Keratinocyte (primary cell): ENCODE results near the gene CCDC85B.

Experiments used
- EZH2 ChIP-seq: IDR thresholded peaks from one replicate; pipeline ENCODE4 v1.6.1; 2012; ENCODE audit warnings: inconsistent platforms, mild to moderate bottlenecking, low read length, moderate library complexity
- TF ChIP-seq, protein P1 (sequence below), 3 experiments: IDR thresholded peaks in 1 of 3; conservative IDR thresholded peaks in 1 of 3; optimal IDR thresholded peaks in 1 of 3; 2 replicates in 2 of 3; 3 replicates in 1 of 3; pipeline versions ENCODE3 to v1.5.1; 2011; ENCODE audit warnings: low read length in 3 of 3, mild to moderate bottlenecking in 3 of 3, moderate library complexity in 2 of 3, control low read depth in 1 of 3, inconsistent platforms in 1 of 3; ENCODE audit not compliant: insufficient read depth in 2 of 3; ENCODE audit errors: extremely low read depth in 1 of 3

DNA sequence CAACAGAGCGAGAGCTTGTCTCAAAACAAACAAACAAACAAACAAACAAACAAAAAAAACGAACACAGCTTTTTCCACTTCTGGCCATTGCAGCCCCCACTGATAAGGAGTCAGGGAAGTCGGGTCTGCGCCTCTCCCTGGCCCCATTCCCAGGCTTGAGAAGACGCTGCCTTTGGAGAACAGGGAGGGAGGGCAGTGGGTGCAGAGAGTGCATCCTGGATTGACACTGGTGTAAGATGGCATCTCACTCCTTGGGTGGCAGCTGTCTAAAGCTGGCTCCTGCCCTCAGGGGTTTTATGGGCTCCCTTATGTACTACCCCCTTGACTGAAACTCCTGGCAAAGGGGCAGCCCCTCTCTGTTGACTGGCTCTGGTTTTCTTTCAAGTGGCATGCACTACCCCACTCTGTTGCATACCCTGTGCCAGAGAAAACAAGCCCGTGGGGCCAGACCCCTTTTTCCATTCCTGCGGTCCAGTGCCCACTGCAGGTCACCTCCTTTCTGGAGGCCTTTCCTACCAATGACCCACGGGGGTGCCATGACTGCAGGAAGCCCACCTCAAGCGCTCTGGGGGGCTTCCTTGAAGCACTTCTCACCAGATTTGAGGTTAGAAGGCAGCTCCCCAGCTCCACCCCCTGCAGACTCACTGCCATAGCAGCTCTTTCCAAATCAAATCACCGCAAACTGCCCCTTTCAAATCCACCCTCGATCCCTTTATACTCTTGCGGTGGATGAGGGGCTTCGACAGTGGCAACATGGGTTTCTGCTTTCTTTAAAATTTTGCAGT is 41.5 kb downstream of the CCDC85B start:
- no peak for TF ChIP-seq EZH2
- TF ChIP-seq, protein P1, sequence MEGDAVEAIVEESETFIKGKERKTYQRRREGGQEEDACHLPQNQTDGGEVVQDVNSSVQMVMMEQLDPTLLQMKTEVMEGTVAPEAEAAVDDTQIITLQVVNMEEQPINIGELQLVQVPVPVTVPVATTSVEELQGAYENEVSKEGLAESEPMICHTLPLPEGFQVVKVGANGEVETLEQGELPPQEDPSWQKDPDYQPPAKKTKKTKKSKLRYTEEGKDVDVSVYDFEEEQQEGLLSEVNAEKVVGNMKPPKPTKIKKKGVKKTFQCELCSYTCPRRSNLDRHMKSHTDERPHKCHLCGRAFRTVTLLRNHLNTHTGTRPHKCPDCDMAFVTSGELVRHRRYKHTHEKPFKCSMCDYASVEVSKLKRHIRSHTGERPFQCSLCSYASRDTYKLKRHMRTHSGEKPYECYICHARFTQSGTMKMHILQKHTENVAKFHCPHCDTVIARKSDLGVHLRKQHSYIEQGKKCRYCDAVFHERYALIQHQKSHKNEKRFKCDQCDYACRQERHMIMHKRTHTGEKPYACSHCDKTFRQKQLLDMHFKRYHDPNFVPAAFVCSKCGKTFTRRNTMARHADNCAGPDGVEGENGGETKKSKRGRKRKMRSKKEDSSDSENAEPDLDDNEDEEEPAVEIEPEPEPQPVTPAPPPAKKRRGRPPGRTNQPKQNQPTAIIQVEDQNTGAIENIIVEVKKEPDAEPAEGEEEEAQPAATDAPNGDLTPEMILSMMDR (optimal IDR thresholded peaks at IDR 0.05 in 1 of 3, IDR thresholded peaks at IDR 0.05 in 1 of 3, conservative IDR thresholded peaks at IDR 0.05 in 1 of 3; ENCODE audit: extremely low read depth in 1 of 3, insufficient read depth in 2 of 3, low read length in 3 of 3) = peak in 1 of 3 experiments; percentile 5
